Panc1 (cell line): ENCODE measurements around the gene C12orf56.

Experiments used
- CTCF ChIP-seq: fragments of 450-650 bp; IDR thresholded peaks from 2 replicates; pipeline ENCODE4 v1.5.1; 2017; ENCODE audit warnings: mild to moderate bottlenecking
- POLR2AphosphoS5 ChIP-seq: IDR thresholded peaks from 2 replicates; pipeline ENCODE4 v1.6.1; 2012; ENCODE audit warnings: mild to moderate bottlenecking, low read depth, low read length, moderate library complexity
- REST ChIP-seq, 2 experiments: IDR thresholded peaks; 2 replicates each; pipeline ENCODE4 v1.6.1; 2011 to 2012; ENCODE audit warnings: low read depth in 2 of 2, control low read depth in 1 of 2, low read length in 1 of 2, mild to moderate bottlenecking in 1 of 2, moderate library complexity in 1 of 2; ENCODE audit not compliant: insufficient read depth in 1 of 2

DNA sequence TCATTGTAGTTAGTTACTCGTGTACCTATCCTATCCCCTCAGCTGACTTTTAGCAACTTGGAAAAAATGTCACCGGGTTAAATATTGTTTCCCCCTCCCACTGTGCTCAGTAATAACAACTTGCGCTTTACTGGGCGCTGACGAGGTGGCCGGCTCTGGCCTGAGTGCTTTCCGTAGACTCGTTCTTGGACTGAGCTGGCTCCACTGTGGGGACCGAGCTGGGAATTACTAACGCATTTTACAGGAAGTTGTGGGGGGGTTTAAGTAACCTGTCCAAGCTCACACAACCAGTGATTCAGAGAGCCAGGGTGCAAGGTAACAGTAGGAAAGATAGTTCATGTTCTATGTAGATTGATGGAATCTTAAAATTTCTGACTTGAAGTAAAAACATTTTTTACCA lies 86.0 kb downstream of the C12orf56 start:
- no peak for TF ChIP-seq CTCF
- TF ChIP-seq POLR2AphosphoS5 = no peak
- TF ChIP-seq REST (IDR thresholded peaks at IDR 0.05; ENCODE audit: insufficient read depth in 1 of 2, low read depth in 2 of 2, low read length in 1 of 2) = no peak
